RWPE1 (cell line): ENCODE data around the gene TM9SF4.

Experiments
- CTCF ChIA-PET: fragments of 350-600 bp; sonication (Branson Sonifier 250); formaldehyde crosslinking; extraction: SDS; loops from one replicate; lab custom pipeline; 2021; lab: Yijun Ruan, JAX
- POLR2A ChIA-PET: fragments of 400-600 bp; formaldehyde crosslinking; extraction: SDS; loops from one replicate; lab custom pipeline; 2020; ENCODE audit warnings: antibody characterized with exemption; ENCODE audit not compliant: low non-redundant PET; lab: Yijun Ruan, JAX
- DNase-seq: peaks from one replicate; pipeline ENCODE4 v3.0.0; 2012; ENCODE audit warnings: low spot score
- H3K27ac ChIP-seq: fragments of 450-650 bp; 2 replicates; pipeline ENCODE4 v1.5.1; 2017
- CTCF ChIP-seq: fragments of 450-650 bp; conservative IDR thresholded peaks from 2 replicates; pipeline ENCODE4 v1.5.1; 2017; ENCODE audit warnings: low read depth, mild to moderate bottlenecking

Gene TM9SF4

DNA sequence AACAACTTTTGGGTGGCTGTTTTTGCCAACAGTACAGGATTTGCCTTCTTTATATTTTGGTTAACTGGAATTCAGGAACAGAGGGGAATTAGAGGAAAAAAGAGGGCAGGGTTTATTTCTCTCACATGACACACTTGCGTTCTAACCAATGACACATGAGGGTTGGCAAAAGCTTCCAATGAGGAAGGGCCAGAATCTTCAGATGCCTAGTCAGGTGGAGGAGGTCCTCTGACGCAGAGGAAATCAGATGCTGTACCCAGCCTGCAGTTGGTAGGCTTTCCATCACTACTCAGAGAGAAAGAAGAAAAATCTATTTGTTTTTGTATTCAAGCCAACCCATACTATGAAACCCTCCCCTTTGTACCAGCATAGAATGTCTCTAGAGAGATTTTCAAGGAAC, 20.8 kb downstream of the TM9SF4 start:
- H3K27ac ChIP-seq: no peak overlapping the region
- ChIA-PET CTCF (no interaction called here), POLR2A (no interaction called here)
- TF ChIP-seq CTCF: no peak
- no peak for DNase-seq

DNA sequence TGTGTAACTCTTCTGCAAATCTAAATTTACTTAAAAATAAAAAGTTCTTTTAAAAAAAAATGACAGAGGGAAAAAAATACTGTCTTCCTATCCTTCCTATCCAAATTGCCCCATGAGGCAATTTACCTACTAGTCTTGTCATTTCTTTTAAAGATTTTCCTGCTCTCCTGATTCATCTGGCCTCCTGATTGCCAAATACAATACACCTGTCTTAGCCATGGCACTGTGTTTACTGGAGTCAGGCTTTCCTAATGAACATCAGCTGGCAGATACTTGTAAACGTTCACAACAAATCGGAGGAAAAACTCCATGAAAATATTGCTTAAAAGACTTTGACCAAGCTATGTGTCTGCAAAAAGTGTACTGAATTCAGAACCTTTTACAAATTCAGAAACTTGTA, 21.5 kb downstream of the TM9SF4 start:
- no peak for DNase-seq
- CTCF ChIA-PET: no interaction called here
- H3K27ac ChIP-seq: no peak overlapping the region
- no peak for TF ChIP-seq CTCF
- POLR2A ChIA-PET: no interaction called here

DNA sequence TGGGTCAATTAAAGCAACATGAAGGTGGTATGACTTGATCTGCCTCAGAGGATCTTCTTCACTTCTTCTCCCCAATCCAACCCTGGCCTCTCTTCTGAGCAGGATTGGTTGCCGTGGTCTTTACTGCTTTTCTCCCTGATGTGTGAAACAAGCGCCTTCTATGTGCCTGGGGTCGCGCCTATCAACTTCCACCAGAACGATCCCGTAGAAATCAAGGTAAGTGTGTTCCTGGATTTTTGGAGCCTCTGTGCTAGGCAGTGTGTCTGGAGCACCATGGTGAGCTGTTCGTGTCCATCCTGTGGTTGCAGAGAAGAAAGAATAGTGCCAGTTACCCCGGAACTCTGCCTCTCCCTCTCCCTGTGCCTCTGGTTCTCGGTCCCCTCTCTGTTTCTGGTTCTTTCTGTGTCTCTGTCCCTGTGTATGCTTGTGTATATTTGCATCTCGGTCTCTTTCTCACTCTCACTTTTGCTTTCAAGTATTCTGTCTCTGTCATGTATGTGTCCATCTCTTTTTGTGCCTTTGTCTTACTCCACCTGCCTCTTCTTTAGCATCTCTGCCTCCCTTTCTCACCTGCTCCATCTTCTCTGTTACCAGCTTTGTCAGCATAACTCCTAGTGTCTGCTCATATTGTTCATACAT, 23.5 kb downstream of the TM9SF4 start:
- TF ChIP-seq CTCF: no peak
- CTCF ChIA-PET: interaction anchor here (0.6 to 0.7 kb wide), 2 partner anchors 41 to 1079 kb away, joined by 3 to 6 read pairs; no protein-coding TSS in a partner anchor
- no peak for DNase-seq
- H3K27ac ChIP-seq: no peak overlapping the region
- POLR2A ChIA-PET: interaction anchor here (0.7 kb wide), 1 partner anchor 59 kb away, joined by 4 read pairs; no protein-coding TSS in a partner anchor

DNA sequence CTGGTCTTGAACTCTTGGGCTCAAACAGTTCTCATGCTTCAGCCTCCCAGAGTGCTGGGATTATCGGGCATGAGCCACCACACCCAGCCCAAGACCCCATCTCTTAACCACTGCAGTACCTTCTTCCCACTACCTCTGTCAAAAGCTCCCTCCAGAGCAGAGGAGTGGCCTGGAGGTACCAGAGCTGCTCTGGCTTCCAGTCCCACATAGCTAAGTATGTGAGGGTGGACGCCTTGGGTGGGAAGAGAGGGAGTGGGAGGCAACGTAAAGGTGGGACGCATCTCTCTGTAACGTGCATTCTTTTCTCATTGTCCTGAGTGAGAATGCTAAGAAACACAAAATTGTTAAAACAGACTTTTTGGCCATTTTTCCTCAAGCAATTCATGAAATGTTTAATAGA, 24.5 kb downstream of the TM9SF4 start:
- ChIA-PET CTCF (interaction anchor here (0.6 to 0.7 kb wide), 2 partner anchors 10 to 42 kb away, joined by 3 to 4 read pairs; no protein-coding TSS in a partner anchor), POLR2A (interaction anchor here (0.8 kb wide), 1 partner anchor 1514 kb away, joined by 5 read pairs; no protein-coding TSS in a partner anchor)
- no peak overlapping the region for H3K27ac ChIP-seq
- DNase-seq: no peak
- TF ChIP-seq CTCF: no peak

- CTCF ChIA-PET: interaction anchor here (0.7 kb wide), 1 partner anchor 18 kb away, joined by 3 read pairs; no protein-coding TSS in a partner anchor
Observed at GRCh38 chr20:32135983-32136515, 26.5 kb downstream of the TM9SF4 start.

GRCh38 chr20:32138921-32139320, 29.4 kb downstream of the TM9SF4 start:
- TF ChIP-seq CTCF: no peak
- DNase-seq: no peak
- no peak overlapping the region for H3K27ac ChIP-seq
- ChIA-PET POLR2A (no interaction called here), CTCF (interaction anchor here (0.8 kb wide), 1 partner anchor 10 kb away, joined by 3 read pairs; no protein-coding TSS in a partner anchor)

More at GRCh38 chr20:32135983-32136515, 26.5 kb downstream of the TM9SF4 start:
- TF ChIP-seq CTCF: no peak
- no peak overlapping the region for H3K27ac ChIP-seq
- no peak for DNase-seq
- POLR2A ChIA-PET: no interaction called here
